Motor neuron (in vitro differentiated cells): Measurements from ENCODE around the gene GID8. TPM values are rescaled to one million over a fixed set of nuclear protein-coding genes. Genes with fewer than 3 reads are reported as not detected.

Experiments
- ATAC-seq, 8 experiments: fragments of 200-7000 bp; cut with Tn5 transposase; replicated peaks in 6 of 8; 2 replicates each; pipeline ENCODE4 v1.8.0; 2021; ENCODE audit warnings: mild to moderate bottlenecking in 8 of 8, moderate library complexity in 8 of 8
- H3K27ac ChIP-seq, 2 donors: fragments of 250-450 bp; sonication (Bioruptor Pico); 2 replicates each; pipeline ENCODE4 v1.9.0; 2021; ENCODE audit warnings: antibody characterized with exemption in 2 of 2, mild to moderate bottlenecking in 2 of 2, moderate library complexity in 1 of 2
- H3K4me1 ChIP-seq, 2 donors: fragments of 250-450 bp; sonication (Bioruptor Pico); replicated peaks in 1 of 2; 2 replicates each; pipeline ENCODE4 v1.6.1; 2021; ENCODE audit warnings: antibody characterized with exemption in 2 of 2, mild to moderate bottlenecking in 2 of 2, moderate library complexity in 1 of 2
- H3K4me3 ChIP-seq, 5 donors: fragments of 250-450 bp; sonication (Bioruptor Pico); 2 replicates each; pipeline ENCODE4 v1.9.0; 2021; ENCODE audit warnings: antibody characterized with exemption in 5 of 5, mild to moderate bottlenecking in 5 of 5, moderate library complexity in 4 of 5
- WGBS, 10 experiments: fragments of 450-650 bp; shearing (Covaris generic); methylation state at CpG; one replicate each; pipeline ENCODE4 v1.0.0; 2022; 5-methylcytosine and 5-hydroxymethylcytosine counted together
- in situ Hi-C, 9 experiments: fragments of 400-800 bp; cut with MboI; loops; one replicate each; pipeline ENCODE4 v1.15.0; 2021; ENCODE audit warnings: low sequenced_read_pairs in 9 of 9, low pct_unique_long_range_greater_than_20kb in 2 of 9; ENCODE audit not compliant: unreplicated experiment in 9 of 9
- total RNA-seq, 8 experiments: library from RNA; unstranded; fragments of 300-600 nt; gene quantifications; 2 replicates each; pipeline versions ENCODE4 v1.2.3 to v1.2.4, GENCODE V29; 2022

The GID8 gene
- total RNA-seq, 8 experiments from 2014 or later, result 13.8 to 35.9 (median 30.5) TPM

- WGBS, 10 experiments, result 59 to 100% (median 100%) methylated on average over 1 to 6 of the region's 16 CpGs; no CpG with 5 or more reads in 2 of the 10 experiments
- H3K27ac ChIP-seq, result no peak overlapping the region
- ATAC-seq, result peak in 1 of 8 experiments; percentile 52
- no peak overlapping the region for H3K4me3 ChIP-seq
- no peaks in the 10 kb centered on the region for H3K4me1 ChIP-seq
- in situ Hi-C loops, result no loop called here
These were observed 30.3 kb upstream of the GID8 start for GRCh38 chr20:62907384-62908317.

GRCh38 chr20:62908971-62909791 lies 28.8 kb upstream of the GID8 start:
- ATAC-seq, result no peak
- H3K4me3 ChIP-seq, result no peak overlapping the region
- no peak overlapping the region for H3K27ac ChIP-seq
- WGBS, 10 experiments, result 80 to 97% (median 91%) methylated on average over 2 to 11 of the region's 18 CpGs; no CpG with 5 or more reads in 2 of the 10 experiments
- peaks cover 2% of the 10 kb centered on the region in 2 donors for H3K4me1 ChIP-seq
- in situ Hi-C loops, result no loop called here

GRCh38 chr20:62910217-62910766 lies 27.7 kb upstream of the GID8 start:
- ATAC-seq, result no peak
- in situ Hi-C loops, result no loop called here
- H3K4me3 ChIP-seq, result no peak overlapping the region
- WGBS, 10 experiments, result 83 to 100% (median 95%) methylated on average over 2 to 8 of the region's 11 CpGs; no CpG with 5 or more reads in 4 of the 10 experiments
- no peak overlapping the region for H3K27ac ChIP-seq
- peaks cover 11 to 13% of the 10 kb centered on the region in 2 donors for H3K4me1 ChIP-seq

- in situ Hi-C loops, result no loop called here
- Histone ChIP-seq H3K27ac (no peak overlapping the region), H3K4me1 (peaks cover 11 to 18% of the 10 kb centered on the region in 2 donors), H3K4me3 (no peak overlapping the region)
- 90 to 100% (median 98%) methylated on average over 1 to 16 of the region's 45 CpGs; no CpG with 5 or more reads in 2 of the 10 experiments for WGBS, 10 experiments
- ATAC-seq, result peak in 1 of 8 experiments; percentile 8
These were observed 27.0 kb upstream of the GID8 start for GRCh38 chr20:62910777-62911497.

DNA sequence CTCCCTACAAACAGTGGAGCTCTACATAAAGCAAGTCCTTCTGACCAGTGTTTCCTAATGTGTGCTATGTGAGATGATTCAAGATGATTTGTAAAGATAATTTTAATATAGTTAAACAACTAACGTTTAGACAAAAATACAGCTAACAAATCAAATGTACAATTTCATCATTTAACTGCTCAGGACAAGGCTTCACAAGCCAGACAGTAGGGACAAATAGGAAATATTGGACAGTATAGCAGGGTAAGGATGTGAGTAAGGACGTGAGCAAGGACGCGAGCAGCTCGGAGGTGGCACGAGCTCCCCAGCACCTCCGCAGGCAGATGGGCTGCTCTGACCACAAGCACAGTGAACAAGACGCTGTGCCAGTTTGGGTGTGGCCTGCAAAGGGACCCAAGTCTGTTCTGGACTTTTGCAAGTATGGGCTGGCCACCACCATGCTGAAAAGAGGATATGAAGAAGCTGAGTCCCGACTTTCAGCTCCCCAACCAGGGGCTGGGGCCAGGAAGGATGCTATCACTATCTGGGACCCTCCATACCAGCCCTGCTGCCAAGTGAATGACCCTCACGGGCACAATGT lies 26.2 kb upstream of the GID8 start:
- Histone ChIP-seq H3K27ac (no peak overlapping the region), H3K4me3 (no peak overlapping the region), H3K4me1 (peaks cover 14 to 21% of the 10 kb centered on the region in 2 donors)
- in situ Hi-C loops, result no loop called here
- WGBS, 10 experiments, result 80 to 100% (median 89%) methylated on average over 1 to 8 of the region's 10 CpGs; no CpG with 5 or more reads in 2 of the 10 experiments
- ATAC-seq, result no peak

DNA sequence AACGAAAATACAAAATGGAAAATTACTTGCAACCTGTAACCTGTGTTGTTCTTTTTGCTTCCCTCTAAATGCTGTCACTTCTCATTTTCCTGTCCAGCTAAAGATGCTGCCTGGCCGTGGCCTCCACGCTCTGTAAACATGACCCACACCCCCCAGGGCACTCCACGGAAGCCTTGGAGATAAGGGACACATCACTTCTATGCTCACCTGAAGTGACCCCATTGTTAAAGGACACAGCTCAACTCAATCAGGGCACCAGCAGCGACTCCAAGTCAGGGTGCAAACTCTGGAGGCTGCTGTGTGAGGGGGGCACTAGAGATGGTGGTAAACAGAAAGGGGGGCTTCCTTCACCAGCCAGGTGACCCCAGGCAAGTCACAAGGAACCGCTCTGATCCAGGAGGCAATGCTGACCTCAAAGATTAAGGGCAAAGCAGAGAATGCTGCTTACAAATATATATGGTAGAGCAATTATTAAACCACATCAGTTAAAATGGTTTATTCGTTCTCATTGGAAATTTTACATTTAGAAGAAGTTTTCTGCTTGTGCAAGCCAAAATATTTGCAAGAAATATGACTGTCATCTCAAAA lies 24.8 kb upstream of the GID8 start:
- ATAC-seq, result no peak
- WGBS, 10 experiments, result 88 to 100% (median 97%) methylated on average over 1 to 7 of the region's 7 CpGs; no CpG with 5 or more reads in 2 of the 10 experiments
- Histone ChIP-seq H3K4me3 (no peak overlapping the region), H3K4me1 (peaks cover 19 to 31% of the 10 kb centered on the region in 2 donors), H3K27ac (no peak overlapping the region)
- in situ Hi-C loops, result no loop called here

GRCh38 chr20:62914436-62914835 lies 23.5 kb upstream of the GID8 start:
- peaks cover 26 to 35% of the 10 kb centered on the region in 2 donors for H3K4me1 ChIP-seq
- no peak overlapping the region for H3K4me3 ChIP-seq
- WGBS, 10 experiments, result 0 to 100% (median 73%) methylated on average over 1 to 9 of the region's 9 CpGs; no CpG with 5 or more reads in 1 of the 10 experiments
- in situ Hi-C loops, result no loop called here
- peak in 3 of 8 experiments; percentile 22 to 46 (median 24) for ATAC-seq
- no peak overlapping the region for H3K27ac ChIP-seq

DNA sequence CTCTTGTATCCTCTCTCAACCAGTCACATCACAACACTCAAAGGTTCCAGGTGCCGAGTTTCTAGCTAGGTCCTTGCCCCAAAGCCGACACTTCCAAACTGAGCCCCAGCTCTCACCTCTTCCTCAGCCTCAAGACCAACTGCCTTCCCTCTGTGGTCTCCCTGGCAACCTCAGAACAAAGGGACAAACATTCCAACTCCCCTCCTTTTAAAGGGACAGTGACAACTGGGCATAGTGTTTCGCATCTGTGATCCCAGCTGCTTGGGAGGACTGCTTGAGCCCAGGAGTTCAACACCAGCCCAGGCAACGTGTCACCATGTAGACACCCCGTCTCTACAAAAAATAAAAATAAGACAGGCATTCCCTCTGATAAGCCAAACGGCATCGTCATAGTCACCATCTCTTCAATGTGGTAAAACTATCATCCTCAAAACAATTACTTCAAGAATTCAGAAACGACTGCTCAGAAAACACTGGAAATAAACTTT lies 22.9 kb upstream of the GID8 start:
- WGBS, 10 experiments, result 3 to 75% (median 26%) methylated on average over 1 to 8 of the region's 8 CpGs; no CpG with 5 or more reads in 1 of the 10 experiments
- peak overlapping the region in 1 of 5 donors; percentile 15 for H3K4me3 ChIP-seq
- ATAC-seq, result peak; percentile 62 to 93 (median 90)
- in situ Hi-C loops, result no loop called here
- no peak overlapping the region for H3K27ac ChIP-seq
- H3K4me1 ChIP-seq, result peaks cover 31 to 41% of the 10 kb centered on the region in 2 donors

- Histone ChIP-seq H3K27ac (no peak overlapping the region), H3K4me1 (peaks cover 46 to 57% of the 10 kb centered on the region in 2 donors), H3K4me3 (no peak overlapping the region)
- WGBS, 10 experiments, result 35 to 100% (median 80%) methylated on average over 1 to 6 of the region's 10 CpGs; no CpG with 5 or more reads in 2 of the 10 experiments
- no peak for ATAC-seq
- in situ Hi-C loops, result no loop called here
These were observed 21.1 kb upstream of the GID8 start for GRCh38 chr20:62916703-62917476.

GRCh38 chr20:62917720-62918119 lies 20.2 kb upstream of the GID8 start:
- no peak overlapping the region for H3K27ac ChIP-seq
- in situ Hi-C loops, result no loop called here
- H3K4me3 ChIP-seq, result no peak overlapping the region
- 23 to 96% (median 80%) methylated on average over 1 to 3 of the region's 3 CpGs; no CpG with 5 or more reads in 3 of the 10 experiments for WGBS, 10 experiments
- ATAC-seq, result no peak
- H3K4me1 ChIP-seq, result peaks cover 46 to 57% of the 10 kb centered on the region in 2 donors

GRCh38 chr20:62918147-62918546 lies 19.8 kb upstream of the GID8 start:
- peaks cover 46 to 57% of the 10 kb centered on the region in 2 donors for H3K4me1 ChIP-seq
- H3K4me3 ChIP-seq, result no peak overlapping the region

More at GRCh38 chr20:62918147-62918546, 19.8 kb upstream of the GID8 start:
- in situ Hi-C loops, result no loop called here
- 39 to 100% (median 61%) methylated on average over 1 to 3 of the region's 3 CpGs; no CpG with 5 or more reads in 1 of the 10 experiments for WGBS, 10 experiments
- H3K27ac ChIP-seq, result no peak overlapping the region
- ATAC-seq, result no peak
